ENCODE results near the gene ABCD4. TPM values are rescaled to one million over a fixed set of nuclear protein-coding genes. Genes with fewer than 3 reads are reported as not detected.
A peak's percentile ranks its signal among the peaks of the same experiment; 100 is the strongest.

The ABCD4 gene
- total and polyA plus RNA-seq, 4 donors, result 30.3 to 124 (median 67.5) TPM

DNA sequence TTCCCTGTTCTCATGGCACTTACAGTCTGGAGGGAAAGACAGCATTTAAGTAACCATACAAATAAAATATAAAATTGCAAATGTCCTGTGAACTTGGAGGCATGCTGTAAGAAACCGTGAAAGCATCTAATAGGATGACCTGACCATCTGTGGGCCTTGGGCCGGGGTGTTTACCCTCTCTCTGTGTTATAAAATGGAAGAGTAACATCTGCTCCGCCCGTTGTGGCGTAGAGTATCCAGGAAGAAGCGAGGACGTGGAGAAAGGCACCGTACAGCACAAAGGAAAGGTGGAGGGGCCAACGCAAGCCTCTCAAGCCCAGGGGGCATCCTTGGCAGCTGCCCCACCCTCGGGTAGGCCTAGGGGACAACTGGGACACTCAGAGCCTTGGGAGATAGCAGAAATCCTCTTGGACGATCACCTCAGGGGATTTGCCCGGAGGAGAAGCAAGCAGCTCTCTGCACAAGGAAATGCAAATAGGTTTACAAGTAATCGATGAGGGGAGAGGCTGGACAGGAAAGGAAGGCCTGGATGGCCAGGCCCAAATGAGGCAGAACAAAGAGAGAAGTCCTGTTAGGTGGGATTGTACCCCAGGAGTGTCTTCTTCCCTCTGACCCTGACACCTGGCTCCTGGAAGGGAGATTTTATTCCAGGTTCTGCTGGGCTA lies 37.3 kb downstream of the ABCD4 start:
- Histone ChIP-seq H3K27ac (ENCODE audit: low read depth, low read length) (no peak overlapping the region), H3K27me3 (ENCODE audit: control insufficient read depth, insufficient read depth, low read length) (no peaks in the 10 kb centered on the region), H3K4me1 (ENCODE audit: control insufficient read depth, insufficient read depth, low read length) (peaks cover 4% of the 10 kb centered on the region), H3K36me3 (ENCODE audit: control insufficient read depth, insufficient read depth, low read length) (no peaks in the 10 kb centered on the region), H3K9me3 (ENCODE audit: control insufficient read depth, insufficient read depth, low read length) (no peaks in the 10 kb centered on the region), H3K4me3 (ENCODE audit: low read depth, low read length) (no peak overlapping the region)
- no peak for DNase-seq (ENCODE audit: low read depth in 4 of 6, low spot score in 6 of 6)
- 61% methylated on average over 12 of the region's 13 CpGs for WGBS (ENCODE audit: insufficient coverage)

DNA sequence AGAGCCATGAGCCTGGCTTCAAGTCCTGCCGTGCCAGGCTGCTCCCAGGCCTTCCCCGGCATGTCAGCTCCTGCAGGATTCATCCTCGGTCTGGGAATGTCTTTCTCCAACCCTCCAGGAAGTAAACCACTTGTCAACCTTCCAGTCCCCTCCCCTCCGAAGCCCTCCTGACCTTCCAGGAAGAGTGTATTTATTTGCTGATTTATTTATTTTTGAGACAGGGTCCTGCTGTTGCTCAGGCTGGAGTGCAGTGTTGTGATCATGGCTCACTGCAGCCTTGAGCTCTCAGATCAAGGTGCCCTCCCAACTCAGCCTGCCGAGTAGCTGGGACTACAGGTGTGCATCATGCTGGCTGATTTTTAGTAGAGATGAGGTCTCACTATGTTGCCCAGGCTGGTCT lies 38.8 kb downstream of the ABCD4 start:
- Histone ChIP-seq H3K27me3 (ENCODE audit: control insufficient read depth, insufficient read depth, low read length) (no peaks in the 10 kb centered on the region), H3K4me3 (ENCODE audit: low read depth, low read length) (no peak overlapping the region), H3K27ac (ENCODE audit: low read depth, low read length) (no peak overlapping the region), H3K9me3 (ENCODE audit: control insufficient read depth, insufficient read depth, low read length) (no peaks in the 10 kb centered on the region), H3K36me3 (ENCODE audit: control insufficient read depth, insufficient read depth, low read length) (no peaks in the 10 kb centered on the region), H3K4me1 (ENCODE audit: control insufficient read depth, insufficient read depth, low read length) (peaks cover 4% of the 10 kb centered on the region)
- no peak for DNase-seq (ENCODE audit: low read depth in 4 of 6, low spot score in 6 of 6)
- WGBS (ENCODE audit: insufficient coverage), result 65% methylated on average over 4 of the region's 5 CpGs

DNA sequence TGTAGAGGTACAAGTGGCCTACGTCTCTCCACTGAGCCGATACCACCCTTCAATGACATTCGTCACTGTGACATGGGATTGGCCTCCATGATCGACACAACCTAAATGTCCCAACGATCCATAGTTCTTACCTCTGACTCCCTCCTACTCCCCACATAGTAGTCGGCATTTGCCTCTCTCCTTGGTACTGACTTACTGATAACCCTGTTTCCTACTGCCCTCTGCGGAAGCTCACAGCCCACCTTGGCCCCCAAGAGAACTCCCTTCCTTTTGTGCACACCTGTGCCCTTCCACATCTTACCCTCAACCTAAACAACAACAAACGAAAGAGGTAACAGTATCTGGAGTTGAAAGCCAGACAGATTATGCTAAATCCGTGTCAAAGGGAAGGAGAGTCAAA lies 39.6 kb downstream of the ABCD4 start:
- no peaks in the 10 kb centered on the region for H3K36me3 ChIP-seq (ENCODE audit: control insufficient read depth, insufficient read depth, low read length)
- 87% methylated on average over 8 of the region's 9 CpGs for WGBS (ENCODE audit: insufficient coverage)
- no peaks in the 10 kb centered on the region for H3K27me3 ChIP-seq (ENCODE audit: control insufficient read depth, insufficient read depth, low read length)
- H3K4me3 ChIP-seq (ENCODE audit: low read depth, low read length), result no peak overlapping the region
- DNase-seq (ENCODE audit: low read depth in 4 of 6, low spot score in 6 of 6), result no peak
- H3K4me1 ChIP-seq (ENCODE audit: control insufficient read depth, insufficient read depth, low read length), result peaks cover 11% of the 10 kb centered on the region
- no peaks in the 10 kb centered on the region for H3K9me3 ChIP-seq (ENCODE audit: control insufficient read depth, insufficient read depth, low read length)
- H3K27ac ChIP-seq (ENCODE audit: low read depth, low read length), result no peak overlapping the region

DNA sequence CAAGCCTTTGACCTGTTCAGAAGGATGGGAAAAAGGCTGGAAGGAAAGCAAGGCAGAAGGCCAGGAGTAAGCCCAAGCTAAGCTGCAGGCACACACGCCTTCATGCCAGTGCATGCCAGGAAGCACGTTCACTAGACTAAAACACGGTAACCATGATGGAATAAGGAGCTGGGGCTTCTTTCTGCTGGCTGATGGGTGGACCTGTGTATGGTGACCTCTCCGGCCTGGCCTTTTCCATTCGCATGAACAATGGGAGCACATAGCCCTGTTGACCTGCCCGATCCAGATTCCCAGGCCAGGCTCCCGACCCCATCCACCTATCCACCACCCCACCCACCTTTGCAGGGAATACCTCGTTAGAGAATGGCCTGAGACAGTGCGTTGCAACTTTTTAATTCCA lies 40.7 kb downstream of the ABCD4 start:
- Histone ChIP-seq H3K4me1 (ENCODE audit: control insufficient read depth, insufficient read depth, low read length) (peaks cover 13% of the 10 kb centered on the region), H3K27me3 (ENCODE audit: control insufficient read depth, insufficient read depth, low read length) (peaks cover 2% of the 10 kb centered on the region), H3K36me3 (ENCODE audit: control insufficient read depth, insufficient read depth, low read length) (no peaks in the 10 kb centered on the region), H3K9me3 (ENCODE audit: control insufficient read depth, insufficient read depth, low read length) (no peaks in the 10 kb centered on the region), H3K4me3 (ENCODE audit: low read depth, low read length) (no peak overlapping the region), H3K27ac (ENCODE audit: low read depth, low read length) (no peak overlapping the region)
- no peak for DNase-seq (ENCODE audit: low read depth in 4 of 6, low spot score in 6 of 6)
- 93% methylated on average over 8 of the region's 9 CpGs for WGBS (ENCODE audit: insufficient coverage)

DNA sequence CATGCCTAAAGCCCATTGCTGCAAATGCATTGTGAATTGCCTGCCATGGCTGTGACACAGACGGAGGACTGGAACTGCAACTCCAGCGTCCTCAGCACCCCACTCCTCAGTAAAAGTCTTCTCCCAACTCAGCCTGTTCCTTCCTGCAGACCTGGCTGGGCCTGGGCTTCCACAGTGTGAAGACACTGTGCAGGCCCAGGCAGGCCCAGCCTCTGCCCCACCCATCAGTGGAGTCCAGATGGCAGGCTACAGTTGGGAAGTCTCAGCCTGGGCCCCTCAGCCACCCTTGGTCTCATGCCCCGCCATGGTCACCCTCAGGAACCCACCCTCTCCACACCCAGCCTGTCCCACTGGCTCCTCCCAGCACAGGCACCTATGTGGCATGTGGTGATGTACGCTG lies 41.4 kb downstream of the ABCD4 start:
- Histone ChIP-seq H3K36me3 (ENCODE audit: control insufficient read depth, insufficient read depth, low read length) (no peaks in the 10 kb centered on the region), H3K27me3 (ENCODE audit: control insufficient read depth, insufficient read depth, low read length) (peaks cover 3% of the 10 kb centered on the region), H3K9me3 (ENCODE audit: control insufficient read depth, insufficient read depth, low read length) (no peaks in the 10 kb centered on the region), H3K4me3 (ENCODE audit: low read depth, low read length) (no peak overlapping the region), H3K27ac (ENCODE audit: low read depth, low read length) (no peak overlapping the region), H3K4me1 (ENCODE audit: control insufficient read depth, insufficient read depth, low read length) (peaks cover 17% of the 10 kb centered on the region)
- 84% methylated on average over 4 of the region's 4 CpGs for WGBS (ENCODE audit: insufficient coverage)
- DNase-seq (ENCODE audit: low read depth in 4 of 6, low spot score in 6 of 6), result no peak

DNA sequence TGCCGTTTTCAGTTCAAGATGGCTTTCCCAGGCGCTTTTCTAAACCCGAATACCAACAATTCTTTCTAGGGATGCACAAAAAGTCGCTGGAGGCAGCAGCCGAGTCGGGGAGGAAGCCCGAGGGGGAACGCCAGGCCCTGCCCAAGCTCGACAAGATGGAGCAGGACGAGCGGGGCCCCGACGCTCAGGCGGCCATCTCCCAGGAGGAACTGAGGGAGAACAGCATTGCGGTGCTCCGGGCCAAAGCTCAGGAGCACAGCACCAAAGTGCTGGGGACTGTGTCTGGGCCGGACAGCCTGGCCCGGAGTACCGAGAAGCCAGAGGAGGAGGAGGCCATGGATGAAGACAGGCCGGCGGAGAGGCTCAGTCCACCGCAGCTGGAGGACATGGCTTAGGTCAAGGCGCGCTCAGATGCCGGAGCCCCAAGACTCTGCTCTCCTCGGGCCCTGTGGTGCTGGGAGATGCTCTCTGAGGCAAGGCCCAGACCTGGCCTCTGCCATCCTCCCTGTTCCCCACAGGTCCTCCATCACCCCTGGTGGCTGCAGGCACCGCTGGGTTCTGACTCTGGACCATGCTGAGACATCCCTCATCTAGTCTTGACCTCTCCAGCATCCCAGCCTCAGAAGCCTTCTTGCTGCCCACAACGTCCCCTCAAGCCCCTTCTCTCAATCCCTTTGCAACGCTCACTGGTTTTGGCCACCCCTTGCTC lies 42.1 kb downstream of the ABCD4 start:
- H3K4me1 ChIP-seq (ENCODE audit: control insufficient read depth, insufficient read depth, low read length), result peaks cover 17% of the 10 kb centered on the region
- 91% methylated on average over 26 of the region's 29 CpGs for WGBS (ENCODE audit: insufficient coverage)

DNA sequence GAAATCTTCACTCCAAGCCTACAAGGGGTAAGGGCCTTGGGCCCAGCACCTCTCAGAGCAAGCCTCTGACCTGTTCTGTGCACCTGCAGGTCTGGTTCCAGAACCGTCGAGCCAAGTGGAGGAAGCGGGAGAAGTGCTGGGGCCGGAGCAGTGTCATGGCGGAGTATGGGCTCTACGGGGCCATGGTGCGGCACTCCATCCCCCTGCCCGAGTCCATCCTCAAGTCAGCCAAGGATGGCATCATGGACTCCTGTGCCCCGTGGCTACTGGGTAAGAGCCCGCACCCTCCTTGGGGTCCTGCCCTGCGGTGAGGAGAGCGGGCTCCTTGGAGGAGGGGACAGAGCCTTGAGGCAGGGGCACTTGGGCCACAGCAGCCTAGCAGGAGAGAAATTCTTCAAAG lies 43.2 kb downstream of the ABCD4 start:
- Histone ChIP-seq H3K36me3 (ENCODE audit: control insufficient read depth, insufficient read depth, low read length) (no peaks in the 10 kb centered on the region), H3K4me3 (ENCODE audit: low read depth, low read length) (no peak overlapping the region), H3K27me3 (ENCODE audit: control insufficient read depth, insufficient read depth, low read length) (peaks cover 3% of the 10 kb centered on the region), H3K4me1 (ENCODE audit: control insufficient read depth, insufficient read depth, low read length) (peaks cover 17% of the 10 kb centered on the region), H3K27ac (ENCODE audit: low read depth, low read length) (no peak overlapping the region), H3K9me3 (ENCODE audit: control insufficient read depth, insufficient read depth, low read length) (no peaks in the 10 kb centered on the region)
- DNase-seq (ENCODE audit: low read depth in 4 of 6, low spot score in 6 of 6), result no peak
- 93% methylated on average over 12 of the region's 12 CpGs for WGBS (ENCODE audit: insufficient coverage)

More for the DNA sequence above, 42.1 kb downstream of the ABCD4 start:
- no peak for DNase-seq (ENCODE audit: low read depth in 4 of 6, low spot score in 6 of 6)
- Histone ChIP-seq H3K27me3 (ENCODE audit: control insufficient read depth, insufficient read depth, low read length) (peaks cover 3% of the 10 kb centered on the region), H3K4me3 (ENCODE audit: low read depth, low read length) (no peak overlapping the region), H3K36me3 (ENCODE audit: control insufficient read depth, insufficient read depth, low read length) (no peaks in the 10 kb centered on the region), H3K27ac (ENCODE audit: low read depth, low read length) (no peak overlapping the region), H3K9me3 (ENCODE audit: control insufficient read depth, insufficient read depth, low read length) (no peaks in the 10 kb centered on the region)

DNA sequence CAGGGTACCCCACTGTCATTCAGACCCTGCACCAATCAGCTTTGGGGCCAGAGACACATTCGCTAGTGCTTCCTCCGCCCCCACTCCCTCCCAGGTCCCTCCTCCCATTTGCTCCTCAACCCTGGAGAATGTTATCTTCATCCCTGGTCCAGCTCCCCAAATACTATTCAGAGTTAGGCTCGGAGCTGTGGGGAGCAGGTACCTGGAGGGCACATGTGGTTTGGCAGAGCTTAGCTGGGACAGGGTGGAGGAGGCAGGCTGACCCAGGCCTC lies 44.0 kb downstream of the ABCD4 start:
- peak in 1 of 6 donors; percentile 43 for DNase-seq (ENCODE audit: low read depth in 4 of 6, low spot score in 6 of 6)
- Histone ChIP-seq H3K36me3 (ENCODE audit: control insufficient read depth, insufficient read depth, low read length) (no peaks in the 10 kb centered on the region), H3K4me1 (ENCODE audit: control insufficient read depth, insufficient read depth, low read length) (peaks cover 17% of the 10 kb centered on the region), H3K9me3 (ENCODE audit: control insufficient read depth, insufficient read depth, low read length) (no peaks in the 10 kb centered on the region), H3K27ac (ENCODE audit: low read depth, low read length) (no peak overlapping the region), H3K27me3 (ENCODE audit: control insufficient read depth, insufficient read depth, low read length) (peaks cover 3% of the 10 kb centered on the region), H3K4me3 (ENCODE audit: low read depth, low read length) (no peak overlapping the region)
- WGBS (ENCODE audit: insufficient coverage), result no CpG with 5 or more reads among the region's 3 CpGs

DNA sequence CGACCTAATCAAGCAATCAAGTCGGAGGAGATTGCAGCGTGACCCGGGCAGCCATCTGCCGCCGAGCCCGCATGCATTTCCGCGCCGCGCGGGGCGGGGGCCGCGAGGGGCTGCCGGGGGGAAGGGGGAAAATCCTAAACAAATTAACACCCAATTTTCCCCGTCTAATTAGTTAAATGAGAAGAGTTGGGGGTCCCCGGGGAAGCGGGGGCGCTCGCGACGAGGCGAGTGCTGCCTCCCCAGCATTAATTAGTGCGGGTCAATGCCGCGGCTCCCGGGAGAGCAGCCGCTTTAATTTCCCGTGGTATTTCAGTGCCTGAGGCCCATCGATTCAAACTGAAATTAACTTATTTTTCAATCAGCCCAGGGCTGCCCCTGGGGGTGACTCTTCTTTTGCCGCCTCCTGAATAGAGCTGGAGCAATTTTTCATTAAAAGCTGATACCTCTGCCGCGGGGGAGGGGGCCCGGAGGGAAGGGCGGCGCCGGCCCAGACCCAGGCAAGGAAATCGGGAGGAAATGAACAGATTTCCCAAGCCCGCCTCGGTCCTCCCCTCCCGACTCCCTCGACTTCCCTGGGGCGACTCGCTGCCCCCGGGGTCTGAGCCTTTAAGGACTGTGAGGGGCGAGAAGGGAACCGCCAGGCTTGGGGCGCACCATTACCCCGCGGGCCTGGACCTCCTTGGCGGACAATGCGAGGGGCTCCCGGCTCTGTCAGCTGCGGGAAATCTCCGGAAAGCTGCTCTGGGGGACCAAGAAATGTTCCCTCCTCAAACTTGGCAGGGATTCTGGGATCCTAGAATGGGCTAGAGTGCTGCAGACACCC lies 44.6 kb downstream of the ABCD4 start:
- H3K4me3 ChIP-seq (ENCODE audit: low read depth, low read length), result peak overlapping the region; percentile 57
- DNase-seq (ENCODE audit: low read depth in 4 of 6, low spot score in 6 of 6), result peak in 1 of 6 donors; percentile 43
- H3K4me1 ChIP-seq (ENCODE audit: control insufficient read depth, insufficient read depth, low read length), result peaks cover 17% of the 10 kb centered on the region
- H3K9me3 ChIP-seq (ENCODE audit: control insufficient read depth, insufficient read depth, low read length), result no peaks in the 10 kb centered on the region
- no peaks in the 10 kb centered on the region for H3K36me3 ChIP-seq (ENCODE audit: control insufficient read depth, insufficient read depth, low read length)
- H3K27me3 ChIP-seq (ENCODE audit: control insufficient read depth, insufficient read depth, low read length), result peaks cover 3% of the 10 kb centered on the region
- H3K27ac ChIP-seq (ENCODE audit: low read depth, low read length), result no peak overlapping the region
- WGBS (ENCODE audit: insufficient coverage), result 3% methylated on average over 41 of the region's 56 CpGs
